ENCODE measurements around the gene DRD5. TPM values are rescaled to one million over a fixed set of nuclear protein-coding genes. Genes with fewer than 3 reads are reported as not detected.

DRD5 gene
- total RNA-seq, 1 donor from 2014 or later, result not detected

DNA sequence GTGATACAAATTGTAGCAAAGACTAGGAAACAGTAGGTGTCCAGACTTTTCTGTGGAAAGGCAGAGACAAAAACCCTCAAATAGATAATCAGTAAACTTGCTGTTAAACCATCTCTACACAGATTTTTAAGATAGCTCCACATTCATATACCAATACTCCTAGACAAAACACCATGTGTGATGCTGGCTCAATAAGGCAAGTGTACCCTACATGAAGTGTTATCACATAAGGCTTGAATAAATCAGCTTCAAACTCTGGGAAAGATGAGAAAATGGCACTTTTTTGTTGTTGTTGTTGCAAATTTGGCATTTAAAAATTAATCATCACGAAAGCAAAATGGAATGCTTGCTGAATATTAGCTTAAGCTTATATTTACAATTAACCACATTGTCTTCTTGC lies 45.1 kb downstream of the DRD5 start:
- intact Hi-C loops (cut with micrococcal nuclease), result no loop called here
- Mint-ChIP-seq H3K27ac (no peak overlapping the region), H3K4me1 (ENCODE audit: low read depth) (peaks cover 17% of the 10 kb centered on the region)

DNA sequence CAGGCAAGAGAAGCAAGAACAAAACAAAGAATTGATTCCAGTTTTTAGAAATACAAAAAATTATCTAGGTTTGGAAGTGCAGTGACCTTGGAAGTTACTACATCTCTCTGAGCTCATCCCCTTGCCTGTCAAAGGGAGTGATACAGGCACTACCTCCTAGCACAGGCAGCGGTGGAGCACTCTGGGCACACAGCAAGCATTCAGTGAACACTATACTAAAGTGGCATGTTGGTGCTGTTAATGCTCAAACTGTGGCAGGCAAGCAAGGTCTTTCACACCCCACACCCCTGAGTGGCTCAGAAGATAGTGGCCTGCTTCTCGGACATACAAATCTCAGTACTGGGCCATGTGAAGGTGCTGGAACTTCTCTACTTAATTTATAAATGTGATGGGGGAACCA lies 51.2 kb downstream of the DRD5 start:
- DNase-seq (ENCODE audit: low spot score), result no peak
- Mint-ChIP-seq H3K27ac (no peak overlapping the region), H3K9me3 (no peaks in the 10 kb centered on the region), H3K36me3 (ENCODE audit: low read depth) (no peaks in the 10 kb centered on the region), H3K27me3 (ENCODE audit: low read depth) (peaks cover 11% of the 10 kb centered on the region), H3K4me1 (ENCODE audit: low read depth) (no peaks in the 10 kb centered on the region), H3K4me3 (ENCODE audit: low read depth) (no peak overlapping the region)
- intact Hi-C loops (cut with micrococcal nuclease), result no loop called here

More for the DNA sequence above, 45.1 kb downstream of the DRD5 start:
- Mint-ChIP-seq H3K27me3 (ENCODE audit: low read depth) (peaks cover 39% of the 10 kb centered on the region), H3K4me3 (ENCODE audit: low read depth) (no peak overlapping the region), H3K9me3 (no peaks in the 10 kb centered on the region), H3K36me3 (ENCODE audit: low read depth) (no peaks in the 10 kb centered on the region)
- no peak for DNase-seq (ENCODE audit: low spot score)

DNA sequence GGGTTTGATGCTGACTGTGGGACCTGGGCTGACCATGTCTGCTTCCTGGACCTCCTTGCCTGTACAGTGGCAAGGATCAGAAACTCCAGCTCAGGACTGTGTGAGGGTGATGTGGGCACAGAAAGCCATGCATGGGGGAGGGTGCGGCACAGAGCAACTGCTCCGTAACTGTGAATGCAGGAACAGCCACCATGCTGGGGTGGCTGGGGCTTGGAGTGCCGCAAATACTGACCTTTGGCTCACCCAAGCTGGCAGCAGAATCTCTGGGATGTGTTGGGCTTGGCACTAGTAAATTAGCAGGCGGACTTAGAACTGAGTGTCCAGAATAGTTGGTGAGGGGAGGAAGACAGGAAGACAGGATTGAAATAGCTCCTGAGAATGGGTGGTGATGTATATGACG lies 52.0 kb downstream of the DRD5 start:
- intact Hi-C loops (cut with micrococcal nuclease), result no loop called here
- Mint-ChIP-seq H3K4me3 (ENCODE audit: low read depth) (no peak overlapping the region), H3K27me3 (ENCODE audit: low read depth) (peaks cover 7% of the 10 kb centered on the region), H3K27ac (no peak overlapping the region), H3K9me3 (no peaks in the 10 kb centered on the region), H3K4me1 (ENCODE audit: low read depth) (no peaks in the 10 kb centered on the region), H3K36me3 (ENCODE audit: low read depth) (no peaks in the 10 kb centered on the region)
- DNase-seq (ENCODE audit: low spot score), result no peak

Other genes with a start within 250 kb of the DRD5 start
- 1.3 and 2.4 TPM in 2 replicates for gene SLC2A9, start 239.9 kb downstream of the DRD5 start, total RNA-seq